GM10248 (cell line): ENCODE measurements around the gene CKAP4.

ENCODE experiments used
- CTCF ChIA-PET: fragments of 300-600 bp; sonication (Branson Sonifier 250); formaldehyde crosslinking; extraction: SDS; loops from one replicate; lab custom pipeline; 2021; ENCODE audit warnings: antibody characterized with exemption; lab: Yijun Ruan, JAX
- POLR2A ChIA-PET: fragments of 350-650 bp; sonication (Branson Sonifier 250); formaldehyde crosslinking; extraction: SDS; loops from one replicate; lab custom pipeline; 2020; ENCODE audit warnings: antibody characterized with exemption; lab: Yijun Ruan, JAX
- DNase-seq: peaks from one replicate; pipeline ENCODE4 v3.0.0; 2012; ENCODE audit errors: extremely low spot score
- CTCF ChIP-seq: IDR thresholded peaks from 2 replicates; pipeline ENCODE4 v1.5.1; 2012; ENCODE audit warnings: mild to moderate bottlenecking, low read depth; ENCODE audit errors: extremely low read depth, missing control alignments, control extremely low read depth

Gene CKAP4

DNA sequence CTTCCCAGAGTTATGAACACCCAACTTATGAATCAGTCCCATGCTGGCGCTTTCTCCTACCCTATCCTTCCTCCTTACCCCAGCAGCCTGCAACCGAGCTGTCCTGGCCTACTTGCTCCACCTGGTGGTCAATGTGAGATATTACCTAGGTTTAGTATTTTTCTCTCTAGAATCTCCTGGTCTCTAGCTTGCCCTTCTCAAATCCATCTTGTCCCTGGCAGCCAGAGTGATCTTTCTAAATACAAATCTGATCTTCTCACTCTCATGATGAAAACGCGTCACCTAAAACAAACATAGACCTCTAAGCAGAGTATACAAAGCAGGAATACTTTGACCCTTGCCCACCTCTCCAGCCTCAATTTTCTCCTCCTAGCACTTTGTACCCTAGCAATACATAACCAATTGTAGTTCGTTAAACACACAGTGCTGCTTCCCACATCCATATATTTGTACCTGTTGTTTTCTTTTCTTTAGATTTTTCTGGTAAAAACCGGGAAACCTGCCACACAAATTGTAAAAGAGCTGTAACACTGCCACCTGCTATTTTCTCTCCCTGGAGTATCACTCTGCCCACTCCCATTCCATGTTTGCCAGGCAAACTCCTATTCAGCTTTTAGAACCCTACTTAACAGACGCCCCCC is 34.8 kb upstream of the CKAP4 start:
- CTCF ChIA-PET: interaction anchor here (0.7 to 4.2 kb wide), 17 partner anchors 10 to 862 kb away, joined by 3 to 61 read pairs (median 8); no protein-coding TSS in a partner anchor
- peak; percentile 62 for DNase-seq
- POLR2A ChIA-PET: no interaction called here
- TF ChIP-seq CTCF: peak; percentile 55

GRCh38 chr12:106281804-106282203 is 34.0 kb upstream of the CKAP4 start:
- POLR2A ChIA-PET: no interaction called here

DNA sequence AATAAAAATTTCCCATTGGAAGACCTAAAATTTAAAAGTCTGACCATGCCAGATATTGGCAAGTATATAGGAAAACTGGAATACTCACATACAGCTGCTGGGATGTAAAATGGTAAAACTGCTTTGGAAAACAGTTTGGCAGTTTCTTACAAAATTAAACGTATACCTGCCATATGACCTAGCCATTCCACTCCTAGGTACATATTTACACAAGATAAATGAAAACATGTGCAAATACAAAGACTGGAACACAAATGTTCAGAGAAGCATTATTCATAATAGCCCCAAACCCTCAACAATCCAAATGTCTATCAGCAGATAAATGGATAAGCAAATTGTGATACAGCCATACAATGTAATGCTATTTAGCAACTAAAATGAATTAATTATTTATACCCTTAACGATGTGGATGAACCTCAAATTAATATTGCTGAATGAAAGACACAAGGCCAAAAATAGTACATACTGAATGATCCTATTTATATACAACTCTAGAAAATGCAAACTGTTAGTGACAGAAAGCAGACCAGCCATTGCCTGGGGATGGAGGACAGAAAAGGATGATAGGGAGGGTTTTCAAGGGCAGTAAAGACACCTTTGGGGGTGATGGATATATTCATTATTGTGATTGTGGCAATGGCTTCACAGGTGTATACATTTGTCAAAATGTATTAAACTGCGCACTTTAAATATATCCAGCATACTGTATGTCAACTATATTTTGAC is 33.4 kb upstream of the CKAP4 start:
- ChIA-PET CTCF (interaction anchor here (0.7 to 4.2 kb wide), 11 partner anchors 9 to 703 kb away, joined by 3 to 61 read pairs (median 15); no protein-coding TSS in a partner anchor), POLR2A (no interaction called here)
- DNase-seq: no peak
- no peak for TF ChIP-seq CTCF

More at GRCh38 chr12:106281804-106282203, 34.0 kb upstream of the CKAP4 start:
- CTCF ChIA-PET: interaction anchor here (0.7 to 4.2 kb wide), 13 partner anchors 9 to 702 kb away, joined by 3 to 61 read pairs (median 9); no protein-coding TSS in a partner anchor
- no peak for DNase-seq
- no peak for TF ChIP-seq CTCF

DNA sequence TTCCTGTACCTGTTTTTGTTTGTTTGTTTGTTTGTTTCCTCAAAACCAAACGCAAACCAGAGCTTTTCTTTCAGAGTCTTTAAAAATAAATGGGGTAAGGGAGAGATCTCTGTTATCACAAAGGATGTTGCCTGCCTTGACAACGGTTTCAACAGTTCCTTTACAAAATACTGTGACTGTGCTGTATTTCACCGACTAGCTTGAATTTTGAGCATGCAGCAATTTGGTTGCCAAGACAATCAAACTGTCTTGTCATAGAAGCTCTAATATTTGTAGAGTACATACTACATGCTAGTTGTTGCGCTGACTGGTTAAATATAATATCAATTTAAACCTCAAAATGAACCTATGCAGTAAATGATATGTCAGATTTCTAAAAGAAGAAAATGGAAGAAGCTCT is 32.3 kb upstream of the CKAP4 start:
- ChIA-PET CTCF (interaction anchor here (0.8 to 4.1 kb wide), 10 partner anchors 10 to 77 kb away, joined by 3 to 36 read pairs (median 4); partner anchors contain the start of gene POLR3B), POLR2A (no interaction called here)
- TF ChIP-seq CTCF: no peak
- DNase-seq: no peak

DNA sequence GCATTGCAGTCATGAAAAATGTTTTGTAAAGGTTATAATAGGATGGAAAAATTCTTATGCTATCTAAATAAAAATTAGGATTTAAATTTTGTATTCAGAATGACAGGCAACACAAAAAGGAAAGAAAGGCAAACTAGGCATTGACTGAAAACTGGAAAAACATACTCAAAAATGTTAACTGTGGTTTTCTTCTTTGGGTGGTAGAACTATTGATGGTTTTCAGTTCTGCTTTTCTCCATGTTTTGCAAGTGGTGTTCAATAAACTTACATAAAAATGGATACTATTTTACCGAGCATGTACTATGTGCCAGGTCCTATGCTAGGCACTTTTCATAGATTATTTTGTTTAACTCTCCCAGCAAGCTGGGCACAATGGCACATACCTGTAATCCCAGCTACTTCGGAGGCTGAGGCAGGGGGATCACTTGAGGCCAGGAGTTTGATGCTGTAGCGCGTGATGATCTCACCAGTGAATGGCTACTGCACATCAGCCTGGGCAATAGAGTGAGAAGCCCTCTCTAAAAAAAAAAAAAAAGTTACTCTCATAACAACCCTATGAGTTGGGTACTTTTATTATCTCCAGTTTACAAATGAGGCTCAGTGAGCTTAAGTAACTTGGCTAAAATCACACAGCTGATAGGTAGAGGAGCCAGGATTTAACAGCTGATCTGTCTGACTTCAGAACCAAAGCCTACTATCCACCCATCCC is 28.4 kb upstream of the CKAP4 start:
- peak; percentile 46 for DNase-seq
- ChIA-PET CTCF (interaction anchor here (1.0 to 2.0 kb wide), 4 partner anchors 9 to 53 kb away, joined by 3 to 8 read pairs (median 4); no protein-coding TSS in a partner anchor), POLR2A (interaction anchor here (0.7 kb wide), 1 partner anchor 1948 kb away, joined by 3 read pairs; no protein-coding TSS in a partner anchor)
- TF ChIP-seq CTCF: no peak

- POLR2A ChIA-PET: interaction anchor here (0.7 kb wide), 1 partner anchor 1200 kb away, joined by 3 read pairs; no protein-coding TSS in a partner anchor
- no peak for TF ChIP-seq CTCF
- DNase-seq: no peak
- CTCF ChIA-PET: interaction anchor here (1.4 to 2.0 kb wide), 3 partner anchors 9 to 52 kb away, joined by 4 to 8 read pairs (median 4); no protein-coding TSS in a partner anchor
These were observed 27.6 kb upstream of the CKAP4 start for GRCh38 chr12:106275458-106275857.
